ENCODE data around the gene QRICH1.
"Not testable (repeated sequence)": the region's sequence is repeated elsewhere in the genome, so short reads cannot be mapped to it uniquely, and the experiment has no call there.

Gene QRICH1

DNA sequence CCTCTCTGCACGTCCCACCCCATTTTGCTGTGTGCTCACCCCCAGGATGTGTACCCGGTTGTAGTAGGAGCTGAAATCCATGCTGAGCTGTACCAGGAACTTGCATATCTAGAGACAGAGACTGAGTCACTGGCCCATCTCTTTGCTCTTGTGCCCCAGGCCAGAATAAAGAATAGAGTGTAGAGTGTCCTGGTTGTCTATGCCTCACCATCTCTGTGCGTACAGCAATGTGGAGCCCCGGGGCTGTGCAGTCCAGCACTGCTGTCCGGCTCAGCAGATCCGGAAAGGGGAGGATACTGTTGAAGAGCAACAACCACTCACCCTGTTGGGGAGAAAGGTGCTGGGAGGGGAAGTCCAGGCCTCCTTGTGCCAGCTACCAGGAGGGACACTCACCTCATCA is 78.1 kb downstream of the QRICH1 start:
- DNase-seq, result no peak

DNA sequence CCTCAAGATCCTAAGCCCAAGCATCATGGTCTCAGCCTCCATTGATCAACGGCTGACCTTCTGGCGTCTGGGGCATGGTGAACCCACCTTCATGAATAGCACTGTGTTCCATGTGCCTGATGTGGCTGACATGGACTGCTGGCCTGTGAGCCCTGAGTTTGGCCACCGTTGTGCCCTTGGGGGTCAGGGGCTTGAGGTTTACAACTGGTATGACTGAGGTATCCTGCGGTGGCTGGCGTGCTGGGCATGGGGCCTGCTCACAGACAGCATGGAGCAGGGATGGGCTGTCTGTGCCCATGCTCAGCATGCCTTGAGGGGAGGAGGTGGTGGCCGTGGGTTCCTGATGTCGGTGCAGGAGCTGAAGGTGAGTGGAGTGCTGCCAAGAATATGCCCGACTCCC is 78.8 kb downstream of the QRICH1 start:
- DNase-seq, result no peak

DNA sequence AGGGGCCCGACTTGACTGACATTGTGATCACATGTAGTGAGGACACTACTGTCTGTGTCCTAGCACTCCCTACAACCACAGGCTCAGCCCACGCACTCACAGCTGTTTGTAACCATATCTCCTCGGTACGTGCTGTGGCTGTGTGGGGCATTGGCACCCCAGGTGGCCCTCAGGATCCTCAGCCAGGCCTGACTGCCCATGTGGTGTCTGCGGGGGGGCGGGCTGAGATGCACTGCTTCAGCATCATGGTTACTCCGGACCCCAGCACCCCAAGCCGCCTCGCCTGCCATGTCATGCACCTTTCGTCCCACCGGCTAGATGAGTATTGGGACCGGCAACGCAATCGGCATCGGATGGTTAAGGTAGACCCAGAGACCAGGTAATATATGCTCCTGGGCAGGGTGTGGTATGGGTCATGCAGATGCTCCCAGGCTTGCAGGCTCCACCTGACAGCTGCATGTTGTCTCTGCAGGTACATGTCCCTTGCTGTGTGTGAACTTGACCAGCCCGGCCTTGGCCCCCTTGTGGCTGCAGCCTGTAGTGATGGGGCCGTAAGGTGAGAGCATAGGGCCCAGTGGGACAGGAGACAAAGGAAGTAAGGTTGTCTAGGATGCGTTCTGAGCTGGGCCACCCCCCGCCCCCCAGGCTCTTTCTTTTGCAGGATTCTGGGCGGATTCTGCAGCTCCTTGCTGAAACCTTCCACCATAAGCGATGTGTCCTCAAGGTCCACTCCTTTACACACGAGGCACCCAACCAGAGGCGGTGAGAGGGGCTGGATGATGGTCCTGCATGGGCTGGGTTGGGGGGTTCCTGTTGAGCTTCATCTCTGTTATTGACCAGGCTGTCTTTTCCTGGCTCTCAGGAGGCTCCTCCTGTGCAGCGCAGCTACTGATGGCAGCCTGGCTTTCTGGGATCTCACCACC is 79.9 kb downstream of the QRICH1 start:
- DNase-seq, result no peak

DNA sequence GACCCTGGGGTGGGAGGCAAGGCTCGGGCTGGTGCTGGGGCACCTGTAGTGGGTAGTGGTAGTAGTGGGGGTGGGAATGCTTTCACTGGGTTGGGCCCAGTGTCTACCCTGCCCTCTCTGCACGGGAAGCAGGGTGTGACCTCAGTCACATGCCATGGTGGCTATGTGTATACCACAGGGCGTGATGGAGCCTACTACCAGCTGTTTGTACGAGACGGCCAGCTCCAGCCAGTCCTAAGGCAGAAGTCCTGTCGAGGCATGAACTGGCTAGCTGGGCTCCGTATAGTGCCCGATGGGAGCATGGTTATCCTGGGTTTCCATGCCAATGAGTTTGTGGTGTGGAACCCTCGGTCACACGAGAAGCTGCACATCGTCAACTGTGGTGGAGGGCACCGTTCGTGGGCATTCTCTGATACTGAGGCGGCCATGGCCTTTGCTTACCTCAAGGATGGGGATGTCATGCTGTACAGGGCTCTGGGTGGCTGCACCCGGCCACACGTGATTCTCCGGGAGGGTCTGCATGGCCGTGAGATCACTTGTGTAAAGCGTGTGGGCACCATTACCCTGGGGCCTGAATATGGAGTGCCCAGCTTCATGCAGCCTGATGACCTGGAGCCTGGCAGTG is 80.6 kb downstream of the QRICH1 start:
- no peak for DNase-seq

DNA sequence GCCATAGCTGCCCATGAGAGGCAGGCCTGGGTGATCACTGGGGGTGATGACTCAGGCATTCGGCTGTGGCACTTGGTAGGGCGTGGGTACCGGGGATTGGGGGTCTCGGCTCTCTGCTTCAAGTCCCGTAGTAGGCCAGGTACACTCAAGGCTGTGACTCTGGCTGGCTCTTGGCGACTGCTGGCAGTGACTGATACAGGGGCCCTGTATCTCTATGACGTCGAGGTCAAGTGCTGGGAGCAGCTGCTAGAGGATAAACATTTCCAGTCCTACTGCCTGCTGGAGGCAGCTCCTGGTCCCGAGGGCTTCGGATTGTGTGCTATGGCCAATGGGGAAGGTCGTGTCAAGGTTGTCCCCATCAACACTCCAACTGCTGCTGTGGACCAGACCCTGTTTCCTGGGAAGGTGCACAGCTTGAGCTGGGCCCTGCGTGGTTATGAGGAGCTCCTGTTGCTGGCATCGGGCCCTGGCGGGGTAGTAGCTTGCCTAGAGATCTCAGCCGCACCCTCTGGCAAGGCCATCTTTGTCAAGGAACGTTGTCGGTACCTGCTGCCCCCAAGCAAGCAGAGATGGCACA is 81.3 kb downstream of the QRICH1 start:
- no peak for DNase-seq

DNA sequence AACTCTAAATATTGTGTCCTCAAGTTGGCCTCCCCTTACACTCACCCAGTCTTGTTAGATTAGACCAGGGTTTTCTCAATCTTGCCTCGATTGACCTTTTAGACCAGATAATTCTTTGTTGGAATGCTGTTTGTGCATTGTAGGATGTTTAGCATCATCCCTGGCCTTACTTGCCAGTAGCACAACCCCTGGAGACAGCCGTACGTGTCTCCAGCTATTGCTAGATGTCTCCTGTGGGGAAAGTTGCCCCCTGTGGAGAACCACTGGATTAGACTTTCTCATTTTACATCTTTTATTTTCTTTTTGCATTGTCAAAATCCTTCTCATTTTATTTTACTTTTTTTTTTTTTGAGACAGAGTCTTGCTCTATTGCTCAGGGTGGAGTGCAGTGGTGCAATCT is 84.5 kb downstream of the QRICH1 start:
- no peak for DNase-seq

DNA sequence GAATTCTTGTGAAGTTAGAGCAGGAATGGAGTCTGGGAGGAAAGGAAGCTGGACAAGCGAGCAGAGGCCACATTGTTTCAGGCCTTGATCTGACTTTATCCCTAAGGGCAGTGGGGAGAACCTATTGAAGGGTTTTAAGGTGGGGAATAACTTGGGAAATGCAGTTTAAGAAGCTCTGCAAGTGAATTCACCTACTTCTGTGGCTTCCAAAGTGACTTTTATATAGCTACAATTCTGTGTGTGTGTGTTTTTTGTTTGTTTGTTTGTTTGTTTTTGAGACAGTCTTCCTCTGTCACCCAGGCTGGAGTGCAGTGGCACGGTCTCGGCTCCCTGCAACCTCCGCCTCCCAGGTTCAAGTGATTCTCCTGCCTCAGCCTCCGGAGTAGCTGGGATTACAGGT is 85.2 kb downstream of the QRICH1 start:
- DNase-seq, result not testable (repeated sequence)

DNA sequence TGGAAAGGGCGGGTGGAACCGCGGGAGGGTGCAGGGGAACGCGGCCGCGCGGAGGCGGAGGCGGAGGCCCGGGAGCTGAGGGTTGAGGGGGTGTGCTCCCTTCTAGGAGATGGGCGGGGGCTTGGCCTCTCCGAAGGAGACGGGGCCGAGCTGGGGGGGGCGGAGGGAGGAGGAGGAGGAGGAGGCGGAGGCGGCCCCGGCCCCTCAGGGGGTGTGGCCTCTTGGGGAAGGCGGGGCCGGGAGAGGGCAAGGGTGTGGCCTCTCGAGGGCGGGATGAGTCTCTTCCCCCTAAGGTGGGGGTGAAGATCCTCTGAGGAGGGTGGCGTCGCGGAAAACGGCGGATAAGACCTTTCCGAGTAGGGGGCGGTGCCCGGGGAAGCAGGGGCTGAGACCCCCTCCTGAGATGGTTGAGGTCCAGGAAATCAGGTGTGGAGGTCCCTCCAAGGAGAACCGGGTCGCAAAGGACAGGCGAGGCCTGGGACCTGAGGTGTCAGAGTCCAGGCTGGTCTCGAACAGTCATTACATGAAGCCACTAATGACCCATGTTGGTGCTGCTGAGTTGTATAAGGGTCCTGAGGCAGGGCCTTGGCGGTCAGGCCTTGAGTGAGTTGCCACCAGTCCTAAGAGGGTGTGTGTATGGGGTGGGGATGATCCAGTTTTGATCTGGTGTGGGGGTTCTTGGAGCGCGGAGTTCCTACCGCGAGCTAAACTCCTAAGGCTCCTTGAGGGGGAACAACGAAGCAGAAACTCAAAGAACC is 85.9 kb downstream of the QRICH1 start:
- peak; percentile 81 for DNase-seq

DNA sequence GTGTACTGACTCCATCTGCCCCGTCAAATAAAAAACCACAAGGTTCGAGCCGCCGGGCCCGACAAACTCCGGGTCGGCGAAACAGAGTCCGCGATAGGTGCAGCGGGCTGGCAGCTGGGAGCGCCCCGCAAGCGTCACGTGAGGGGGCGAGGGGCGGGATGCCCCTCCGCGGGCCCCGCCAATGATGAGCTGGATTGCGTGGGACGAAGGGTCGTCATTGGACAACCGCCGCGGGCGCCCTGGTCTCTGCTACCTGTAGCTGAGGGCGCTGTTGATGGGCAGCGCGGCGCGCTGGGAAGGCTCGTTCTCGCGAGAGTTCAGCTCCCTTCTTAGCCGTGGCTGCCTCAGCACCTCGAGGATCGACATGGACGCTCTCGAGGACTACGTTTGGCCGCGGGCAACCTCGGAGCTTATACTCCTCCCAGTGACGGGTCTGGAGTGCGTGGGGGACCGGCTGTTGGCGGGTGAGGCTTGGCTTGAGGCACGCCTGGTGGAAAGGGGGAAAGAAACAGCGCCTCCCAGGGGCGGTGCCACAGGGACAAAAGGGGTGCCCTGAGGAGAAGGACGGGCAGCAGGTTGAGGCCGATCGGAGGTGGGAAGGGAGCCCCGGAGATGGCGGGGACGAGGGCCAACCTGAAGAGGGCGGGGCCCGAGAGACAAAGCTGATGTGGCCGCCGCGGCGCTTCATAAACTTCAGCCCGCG is 86.7 kb downstream of the QRICH1 start, which contains the start of gene WDR6:
Gene WDR6, plus strand, starts transcription at position 324 of the 703 bp plus-strand sequence. Its CDS starts 41 bp downstream, at position 365.
- peak; percentile 98 for DNase-seq

DNA sequence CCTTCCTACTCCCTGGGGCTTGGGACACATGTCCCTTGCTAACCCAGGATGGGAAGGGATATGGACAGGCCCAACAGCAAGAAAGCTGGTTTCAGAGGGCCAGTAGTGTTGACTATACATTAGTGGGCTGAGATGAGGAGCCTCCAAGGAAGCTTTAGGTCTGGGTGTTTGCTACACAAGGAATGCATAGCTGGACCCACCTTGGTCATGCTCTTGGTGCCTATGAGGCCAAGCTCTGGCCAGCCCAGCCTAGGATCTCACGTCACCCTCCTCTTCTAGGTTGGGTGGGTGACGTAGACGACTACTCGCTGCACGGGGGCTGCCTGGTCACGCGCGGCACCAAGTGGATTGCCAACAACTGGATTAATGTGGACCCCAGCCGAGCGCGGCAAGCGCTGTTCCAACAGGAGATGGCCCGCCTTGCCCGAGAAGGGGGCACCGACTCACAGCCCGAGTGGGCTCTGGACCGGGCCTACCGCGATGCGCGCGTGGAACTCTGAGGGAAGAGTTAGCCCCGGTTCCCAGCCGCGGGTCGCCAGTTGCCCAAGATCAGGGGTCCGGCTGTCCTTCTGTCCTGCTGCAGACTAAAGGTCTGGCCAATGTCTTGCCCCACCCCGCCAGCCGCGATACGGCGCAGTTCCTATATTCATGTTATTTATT is 87.3 kb downstream of the QRICH1 start:
- DNase-seq, result no peak

DNA sequence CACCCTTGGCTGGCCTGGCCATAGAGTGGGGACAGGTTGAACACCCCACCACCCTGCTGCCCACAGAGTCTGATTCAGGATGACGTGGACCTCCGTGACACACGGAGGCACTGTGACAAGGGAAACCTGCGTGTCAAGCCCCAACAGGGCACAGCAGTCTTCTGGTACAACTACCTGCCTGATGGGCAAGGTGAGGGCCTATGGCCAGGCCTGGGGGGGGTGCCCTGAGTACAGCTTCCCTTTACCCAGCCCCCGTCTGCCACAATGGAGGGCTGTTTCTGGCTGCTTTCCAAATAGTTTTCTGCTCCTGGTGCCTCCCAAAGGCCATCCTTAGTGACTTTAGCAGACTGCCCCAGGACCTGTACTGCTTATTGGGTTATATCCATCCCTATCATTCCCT is 87.9 kb downstream of the QRICH1 start:
- DNase-seq, result no peak

DNA sequence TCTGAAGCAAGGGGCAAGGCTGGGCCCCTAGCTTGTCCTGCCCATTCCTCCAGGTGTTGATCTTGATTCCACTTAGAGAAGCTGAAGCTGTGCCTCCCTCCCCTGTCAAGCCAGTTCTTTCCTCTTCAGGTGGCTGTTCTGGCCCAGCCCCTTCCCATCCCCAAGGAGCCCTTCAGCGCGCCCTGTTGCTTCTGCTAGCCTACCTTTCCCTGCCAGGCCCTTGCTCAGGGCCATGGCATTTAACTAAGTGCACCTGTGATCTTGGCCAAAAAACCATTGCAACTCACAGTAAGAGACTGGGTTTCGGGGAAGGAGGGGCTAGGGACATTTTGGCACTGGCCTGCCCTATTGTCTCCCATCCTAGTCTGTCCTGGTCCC is 88.6 kb downstream of the QRICH1 start:
- no peak for DNase-seq

DNA sequence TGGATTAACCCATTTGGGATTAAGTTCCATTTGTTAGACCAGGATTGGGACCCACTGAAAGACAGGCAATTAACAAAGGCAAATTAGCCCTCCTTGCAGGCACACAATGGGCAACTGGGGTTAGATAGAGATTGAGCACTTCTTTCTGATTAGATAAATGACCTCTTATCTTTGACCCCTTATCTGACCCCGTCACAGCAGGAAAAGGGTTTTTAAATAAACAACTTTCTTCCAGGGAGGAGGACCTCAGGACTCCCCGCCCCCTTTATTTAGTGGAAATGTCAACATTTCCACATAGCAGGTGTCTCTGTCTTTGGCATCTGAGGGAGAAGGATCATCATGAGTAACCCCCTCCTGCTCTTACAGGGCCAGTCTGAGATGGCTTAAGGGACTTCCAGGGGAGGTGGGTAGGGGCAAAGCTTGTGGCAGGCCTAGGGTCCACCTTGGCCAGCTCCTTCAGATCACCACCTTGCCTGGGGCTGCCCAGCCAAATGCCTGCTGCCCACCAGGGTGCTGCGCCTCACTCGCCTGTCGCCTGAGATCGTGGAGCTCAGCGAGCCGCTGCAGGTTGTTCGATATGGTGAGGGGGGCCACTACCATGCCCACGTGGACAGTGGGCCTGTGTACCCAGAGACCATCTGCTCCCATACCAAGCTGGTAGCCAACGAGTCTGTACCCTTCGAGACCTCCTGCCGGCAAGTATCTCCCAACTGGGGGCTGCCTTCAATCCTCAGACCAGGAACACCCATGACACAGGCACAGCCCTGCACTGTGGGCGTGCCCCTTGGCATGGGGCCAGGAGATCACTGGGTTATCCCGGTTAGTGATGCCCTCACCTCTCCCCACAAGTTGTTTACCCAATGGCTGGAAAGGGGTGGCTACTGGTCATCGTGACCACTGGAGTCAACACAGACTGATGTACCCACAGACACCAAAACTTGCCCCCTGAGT is 89.2 kb downstream of the QRICH1 start:
- DNase-seq, result no peak

DNA sequence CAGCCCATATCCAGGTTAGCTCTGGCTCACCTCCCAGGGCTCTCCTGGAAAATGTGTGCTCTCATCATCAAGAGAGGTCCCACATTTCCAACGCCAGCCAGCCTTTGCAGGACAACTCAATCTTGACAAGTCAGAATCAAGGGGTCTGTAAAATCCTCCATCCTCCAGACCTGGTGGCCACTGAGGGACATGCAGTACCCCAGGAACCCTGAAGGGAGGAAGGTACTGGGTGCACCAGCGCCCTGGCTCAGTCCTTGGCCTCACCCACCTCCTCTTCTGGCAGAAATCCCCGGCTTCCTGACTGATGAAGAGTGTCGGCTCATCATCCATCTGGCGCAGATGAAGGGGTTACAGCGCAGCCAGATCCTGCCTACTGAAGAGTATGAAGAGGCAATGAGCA is 92.7 kb downstream of the QRICH1 start:
- no peak for DNase-seq

DNA sequence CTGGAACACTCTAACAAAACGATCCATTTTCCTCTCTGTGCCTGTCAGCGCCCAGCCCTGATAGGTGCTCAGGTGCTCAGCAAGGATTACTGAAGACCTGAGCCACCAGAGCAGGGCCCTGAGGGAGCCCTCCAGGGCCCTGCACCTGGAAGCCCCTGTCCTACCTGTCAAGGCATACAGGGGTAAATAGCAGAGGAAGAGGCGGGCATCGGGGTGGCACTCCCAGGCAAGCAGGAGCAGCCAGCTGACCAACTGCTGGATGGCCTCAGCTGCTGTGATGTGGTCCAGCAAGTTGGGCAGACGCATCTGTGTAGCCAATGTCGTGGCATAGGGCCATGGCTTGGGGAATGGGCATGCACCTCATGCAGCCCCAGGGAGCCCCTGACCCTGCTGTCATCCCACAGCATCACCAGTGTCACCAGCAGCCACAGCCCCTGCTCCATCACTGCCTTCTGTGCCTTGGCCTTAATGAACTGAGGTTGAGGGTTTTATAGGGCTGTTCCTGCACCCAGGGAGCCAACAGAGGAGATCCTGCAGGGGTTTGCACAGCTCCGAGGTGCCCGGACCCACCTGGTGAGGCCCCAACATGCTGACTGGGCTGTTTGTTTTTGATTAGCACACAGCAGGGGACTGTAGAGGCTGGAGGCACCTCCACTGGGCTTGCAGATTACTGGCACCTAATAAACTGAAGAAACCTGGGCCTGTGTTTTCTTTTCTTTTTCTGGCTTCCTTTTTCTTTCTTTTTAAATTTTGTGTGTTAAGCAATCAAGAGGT is 94.6 kb downstream of the QRICH1 start:
- no peak for DNase-seq

DNA sequence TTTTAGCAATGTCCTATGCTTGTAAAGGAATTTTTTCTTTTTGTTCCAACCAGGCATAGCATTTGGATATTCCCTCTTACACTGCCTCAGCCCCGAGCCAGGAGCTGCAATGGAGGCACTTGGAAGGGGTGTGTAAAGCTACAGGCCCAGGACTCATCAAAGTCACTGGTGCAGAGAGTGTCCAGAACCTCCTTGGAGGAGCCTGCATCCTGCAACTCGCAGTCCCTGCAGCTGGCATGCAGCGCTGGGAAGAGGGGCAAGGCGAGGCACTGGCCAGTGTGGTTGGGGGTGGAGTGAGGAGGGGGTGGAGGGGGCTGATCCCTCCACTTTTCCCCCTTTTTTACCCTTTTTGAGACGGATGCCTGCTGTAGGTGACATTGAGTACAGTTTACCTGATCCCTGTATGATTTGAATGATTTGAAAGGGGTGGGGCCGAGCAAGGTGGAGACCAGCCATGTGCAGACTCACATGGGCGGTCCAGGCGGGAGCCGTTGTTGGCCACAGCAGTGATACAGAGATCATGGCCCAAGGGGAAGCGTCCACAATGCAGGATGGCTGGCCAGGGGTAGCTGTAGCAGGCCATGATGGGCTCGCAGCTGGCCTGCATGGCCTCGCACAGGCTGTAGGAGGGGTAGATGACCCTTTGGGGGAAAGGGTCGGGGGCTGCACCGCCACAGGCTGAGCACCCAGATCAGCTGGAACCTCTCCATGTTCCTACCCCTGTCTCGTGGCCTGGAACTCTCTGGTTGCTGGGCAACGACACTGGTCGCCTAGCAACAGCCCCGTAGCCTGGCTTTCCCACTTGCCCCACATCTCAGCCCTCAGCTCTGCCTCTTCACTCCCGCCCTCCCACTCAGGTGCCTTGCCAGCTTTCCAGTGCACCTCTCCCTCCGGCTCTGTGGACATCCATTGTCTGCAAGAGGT is 95.9 kb downstream of the QRICH1 start:
- no peak for DNase-seq

DNA sequence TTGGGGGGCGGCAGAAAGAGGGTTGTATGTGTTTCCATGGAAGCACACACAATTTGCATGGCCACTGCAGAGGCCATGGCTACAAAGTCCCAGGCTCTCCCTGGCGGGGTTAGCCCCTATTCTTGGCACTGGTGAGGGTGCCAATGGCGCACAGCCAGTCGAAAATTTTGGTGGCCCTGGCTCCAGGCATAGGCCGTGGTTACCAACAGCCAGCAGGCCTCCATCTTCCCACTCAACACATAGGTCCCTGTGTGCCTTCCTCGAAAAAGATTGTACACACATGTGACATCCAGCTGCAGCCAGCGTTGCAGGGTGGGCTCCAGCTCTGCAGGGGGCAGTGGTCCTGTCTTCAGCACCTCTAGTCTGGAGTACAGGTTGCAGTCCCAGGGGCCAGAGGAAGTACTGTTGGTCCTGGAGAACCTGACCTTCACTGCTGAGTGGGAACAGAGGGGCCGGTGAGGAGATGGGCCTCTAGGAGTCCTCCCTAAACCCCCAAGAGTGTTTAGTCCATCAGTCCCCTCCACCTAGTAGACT is 96.7 kb downstream of the QRICH1 start:
- DNase-seq, result no peak

DNA sequence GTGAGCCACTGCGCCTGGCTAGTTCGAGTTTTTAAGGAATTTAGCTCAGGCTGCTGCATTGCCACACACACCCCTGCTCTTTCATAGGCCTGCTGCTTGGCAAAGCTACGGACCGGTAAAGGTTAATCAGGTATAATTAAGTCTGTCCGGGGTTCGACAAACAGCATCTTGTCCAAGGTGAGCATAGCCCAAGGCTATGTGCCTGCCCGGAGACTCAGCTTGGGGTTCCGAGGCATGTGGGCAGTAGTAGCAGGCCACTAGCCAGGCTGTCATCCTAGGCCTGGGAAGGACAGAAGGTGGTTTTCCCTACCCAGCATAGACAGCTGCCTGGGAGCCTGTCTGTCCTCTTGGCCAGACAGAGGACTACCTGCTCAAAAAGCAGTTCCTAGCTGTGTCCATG is 97.2 kb downstream of the QRICH1 start:
- DNase-seq, result no peak

DNA sequence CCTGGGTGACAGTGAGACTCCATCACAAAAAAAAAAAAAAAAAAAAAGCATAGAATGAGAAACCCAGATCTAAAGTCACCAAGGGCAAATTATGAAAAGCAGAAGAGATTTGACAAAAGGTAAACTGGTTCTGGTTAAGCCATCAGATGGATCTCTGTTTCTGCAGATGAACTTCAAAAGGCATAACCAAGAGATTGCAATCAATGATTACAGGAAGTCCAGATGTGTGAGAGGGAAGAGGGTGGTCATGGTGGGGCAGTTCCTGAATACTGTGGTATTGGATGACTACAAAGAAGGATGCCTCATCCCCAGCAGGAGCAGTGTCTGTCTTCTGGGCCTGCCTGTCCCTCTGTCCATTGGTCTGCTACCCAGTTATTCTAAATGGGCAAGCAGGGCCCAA is 100.0 kb downstream of the QRICH1 start:
- DNase-seq, result no peak
